Common myeloid progenitor, CD34-positive (primary cell): ENCODE results near the gene RICTOR.

ENCODE experiments used
- CTCF ChIA-PET: fragments of 350-600 bp; sonication (Branson Sonifier 250); formaldehyde crosslinking; loops from one replicate; lab custom pipeline; 2021; ENCODE audit warnings: antibody characterized with exemption; lab: Charles Lee
- POLR2A ChIA-PET: fragments of 350-600 bp; sonication (Branson Sonifier 250); formaldehyde crosslinking; loops from one replicate; lab custom pipeline; 2021; ENCODE audit warnings: antibody characterized with exemption; lab: Charles Lee
- DNase-seq, 3 donors: peaks; one replicate each; pipeline versions ENCODE4 v3.0.0 to v3.0.0-alpha.2; 2013
- H3K27ac ChIP-seq, 2 experiments: 1 replicate in 1 of 2; 2 replicates in 1 of 2; pipeline ENCODE4 v1.7.0; 2013; ENCODE audit warnings: inconsistent platforms in 2 of 2, low read length in 2 of 2, mild to moderate bottlenecking in 2 of 2, low read depth in 1 of 2, moderate library complexity in 1 of 2; ENCODE audit not compliant: severe bottlenecking in 2 of 2, insufficient read depth in 1 of 2, poor library complexity in 1 of 2
- H3K27me3 ChIP-seq, 5 experiments: replicated peaks in 2 of 5; 1 replicate in 3 of 5; 2 replicates in 2 of 5; pipeline versions ENCODE4 v1.6.1 to v1.7.0; 2013; ENCODE audit warnings: low read length in 4 of 5, mild to moderate bottlenecking in 2 of 5, moderate library complexity in 2 of 5, inconsistent platforms in 1 of 5; ENCODE audit not compliant: insufficient read depth in 5 of 5, control insufficient read depth in 4 of 5
- H3K36me3 ChIP-seq, 4 experiments: 1 replicate in 2 of 4; 2 replicates in 2 of 4; pipeline versions ENCODE4 v1.6.1 to v1.7.0; 2013; ENCODE audit warnings: low read length in 3 of 4, control low read depth in 1 of 4, mild to moderate bottlenecking in 1 of 4; ENCODE audit not compliant: control insufficient read depth in 4 of 4, insufficient read depth in 4 of 4
- H3K4me1 ChIP-seq, 4 experiments: 1 replicate in 3 of 4; 2 replicates in 1 of 4; pipeline versions ENCODE4 v1.6.1 to v1.7.1; 2013; ENCODE audit warnings: low read length in 3 of 4, mild to moderate bottlenecking in 3 of 4, control low read depth in 1 of 4, inconsistent platforms in 1 of 4, moderate library complexity in 1 of 4; ENCODE audit not compliant: control insufficient read depth in 4 of 4, insufficient read depth in 4 of 4; ENCODE audit errors: control extremely low read depth in 1 of 4
- H3K4me3 ChIP-seq, 7 experiments: 1 replicate in 4 of 7; 2 replicates in 3 of 7; pipeline versions ENCODE4 v1.5.1 to v1.7.0; 2013; ENCODE audit warnings: mild to moderate bottlenecking in 7 of 7, low read length in 6 of 7, moderate library complexity in 6 of 7, inconsistent platforms in 2 of 7, low read depth in 2 of 7, control low read depth in 1 of 7; ENCODE audit not compliant: insufficient read depth in 4 of 7, control insufficient read depth in 1 of 7; ENCODE audit errors: extremely low read depth in 1 of 7
- H3K9me3 ChIP-seq, 5 experiments: 1 replicate in 4 of 5; 2 replicates in 1 of 5; pipeline versions ENCODE4 v1.6.1 to v1.7.1; 2013; ENCODE audit warnings: low read length in 4 of 5, mild to moderate bottlenecking in 2 of 5, inconsistent platforms in 1 of 5, low read depth in 1 of 5, moderate library complexity in 1 of 5; ENCODE audit not compliant: control insufficient read depth in 4 of 5, insufficient read depth in 2 of 5; ENCODE audit errors: control extremely low read depth in 1 of 5
- WGBS: methylation state at CpG from one replicate; pipeline ENCODE4 v1.1.5; 2013; ENCODE audit not compliant: insufficient coverage; 5-methylcytosine and 5-hydroxymethylcytosine counted together

Gene RICTOR

GRCh38 chr5:38891563-38891962 is 182.6 kb downstream of the RICTOR start:
- CTCF ChIA-PET, result no interaction called here
- Histone ChIP-seq H3K4me3 (no peak overlapping the region), H3K4me1 (no peaks in the 10 kb centered on the region), H3K9me3 (peaks cover 0 to 14% (median 3%) of the 10 kb centered on the region in 5 experiments), H3K36me3 (no peaks in the 10 kb centered on the region), H3K27me3 (peaks cover 0 to 22% (median 9%) of the 10 kb centered on the region in 5 experiments), H3K27ac (no peak overlapping the region)
- POLR2A ChIA-PET, result no interaction called here
- WGBS, result 100% methylated on average over 4 of the region's 6 CpGs
- DNase-seq, result no peak

- Histone ChIP-seq H3K4me3 (no peak overlapping the region), H3K36me3 (no peaks in the 10 kb centered on the region), H3K27me3 (peaks cover 0 to 41% (median 9%) of the 10 kb centered on the region in 5 experiments), H3K4me1 (no peaks in the 10 kb centered on the region), H3K27ac (no peak overlapping the region), H3K9me3 (peaks cover 0 to 11% (median 3%) of the 10 kb centered on the region in 5 experiments)
- POLR2A ChIA-PET, result no interaction called here
- DNase-seq, result no peak
- WGBS, result no CpG with 5 or more reads among the region's 1 CpG
- CTCF ChIA-PET, result no interaction called here
These were observed 184.8 kb downstream of the RICTOR start for GRCh38 chr5:38889424-38889823.

GRCh38 chr5:38888041-38888440 is 186.2 kb downstream of the RICTOR start:
- H3K4me3 ChIP-seq, result no peak overlapping the region
- H3K27me3 ChIP-seq, result peaks cover 0 to 54% (median 11%) of the 10 kb centered on the region in 5 experiments
- CTCF ChIA-PET, result no interaction called here
- DNase-seq, result peak in 1 of 3 donors; percentile 2
- POLR2A ChIA-PET, result no interaction called here
- H3K4me1 ChIP-seq, result no peaks in the 10 kb centered on the region
- H3K27ac ChIP-seq, result no peak overlapping the region
- WGBS, result 30% methylated on average over 4 of the region's 8 CpGs
- peaks cover 0 to 8% (median 0%) of the 10 kb centered on the region in 5 experiments for H3K9me3 ChIP-seq
- no peaks in the 10 kb centered on the region for H3K36me3 ChIP-seq
